HG03469 (cell line): Measurements from ENCODE around the gene MORF4L2.

Source experiments
- ATAC-seq: cut with Tn5 transposase; IDR thresholded peaks from one replicate; pipeline ENCODE4 v1.9.1; 2021; ENCODE audit warnings: mild to moderate bottlenecking, moderate library complexity, moderate number of reproducible peaks; ENCODE audit not compliant: unreplicated experiment

Gene MORF4L2

GRCh38 chrX:103637604-103638338 lies 48.7 kb downstream of the MORF4L2 start:
- no peak for ATAC-seq

DNA sequence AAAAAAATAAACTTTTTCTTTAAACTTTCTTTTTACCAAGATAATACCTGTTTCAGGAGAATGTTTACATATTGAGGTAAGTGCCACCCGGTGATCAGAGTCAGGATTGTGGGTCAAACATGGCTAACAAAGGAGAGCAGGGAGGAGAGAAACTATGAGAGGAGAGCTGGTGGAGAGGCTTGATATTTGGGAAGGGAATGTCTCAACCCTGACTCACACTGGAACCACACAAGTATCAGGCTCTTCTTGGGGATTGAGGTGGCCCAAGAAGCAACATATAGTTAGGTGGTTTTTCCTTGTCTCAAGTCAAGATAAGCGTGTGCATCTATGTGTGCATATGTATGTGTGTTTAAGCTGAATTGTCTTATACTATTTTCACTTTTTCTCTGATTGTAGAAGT lies 51.1 kb downstream of the MORF4L2 start:
- no peak for ATAC-seq

- ATAC-seq: no peak
Observed at GRCh38 chrX:103631145-103631544, 55.4 kb downstream of the MORF4L2 start.

- ATAC-seq: no peak
Observed at GRCh38 chrX:103630171-103630511, 56.4 kb downstream of the MORF4L2 start.

GRCh38 chrX:103629318-103630170 lies 57.0 kb downstream of the MORF4L2 start:
- ATAC-seq: peak; percentile 1

GRCh38 chrX:103628386-103629317 lies 57.8 kb downstream of the MORF4L2 start, which contains the start of gene TCEAL1:
Gene TCEAL1 (plus strand): TSS chrX:103628975. CDS start chrX:103629917, 942 bp downstream.
- ATAC-seq: peak; percentile 80

- no peak for ATAC-seq
Observed at GRCh38 chrX:103626855-103627254, 59.6 kb downstream of the MORF4L2 start.
